Measurements from ENCODE around the gene XPNPEP2. TPM values are rescaled to one million over a fixed set of nuclear protein-coding genes. Genes with fewer than 3 reads are reported as not detected.
"Not testable (repeated sequence)": the region's sequence is repeated elsewhere in the genome, so short reads cannot be mapped to it uniquely, and the experiment has no call there.

The XPNPEP2 gene
- total RNA-seq, 1 experiment from 2014 or later, result not detected

- peaks cover 17% of the 10 kb centered on the region for H3K4me1 ChIP-seq (replicated peaks; ENCODE audit: insufficient read depth)
- TF ChIP-seq CTCF (conservative IDR thresholded peaks at IDR 0.05) (no peak), EZH2 (IDR thresholded peaks at IDR 0.05; ENCODE audit: low read depth) (no peak)
- BruUV-seq (replicated peaks), result no TSS peak
- H3K36me3 ChIP-seq (ENCODE audit: low read depth), result no peaks in the 10 kb centered on the region
- peaks cover 7% of the 10 kb centered on the region; the same call in 1 of the 2 replicates for H3F3A ChIP-seq (ENCODE audit: insufficient read depth, low read depth)
- H3K27me3 ChIP-seq (ENCODE audit: insufficient read depth, low read depth), result peaks cover 5% of the 10 kb centered on the region; the same call in 1 of the 2 replicates
- H3K9me2 ChIP-seq (ENCODE audit: insufficient read depth), result no peaks in the 10 kb centered on the region
- no peaks in the 10 kb centered on the region for H3K79me2 ChIP-seq (ENCODE audit: low read depth)
- H3K27ac ChIP-seq, result no peak overlapping the region
- DNase-seq, result peak in 1 of 2 experiments; percentile 7
- ChIA-PET CTCF (interaction anchor here (0.5 kb wide), 1 partner anchor 81 kb away, joined by 3 read pairs; no protein-coding TSS in a partner anchor), POLR2A (ENCODE audit: unreplicated experiment) (interaction anchor here (0.6 kb wide), 1 partner anchor 215 kb away, joined by 4 read pairs; no protein-coding TSS in a partner anchor)
- intact Hi-C loops (cut with micrococcal nuclease; ENCODE audit: unreplicated experiment), result no loop called here
- H2AFZ ChIP-seq, result 0 out of 2 replicates have a peak overlapping the region, but pooled peaks have one; percentile 1
- H3K4me3 ChIP-seq, result no peak overlapping the region
- H3K9me3 ChIP-seq (ENCODE audit: insufficient read depth, low read depth), result no peaks in the 10 kb centered on the region
- no peaks in the 10 kb centered on the region for H4K20me1 ChIP-seq (ENCODE audit: insufficient read depth)
- peak overlapping the region; percentile 10; the same call in 1 of the 2 replicates for H3K4me2 ChIP-seq
Measured at GRCh38 chrX:129737916-129738315, 863 bp upstream of the XPNPEP2 start.

- peak in 1 of 2 experiments; percentile 25 for DNase-seq
- Histone ChIP-seq H3K9me3 (ENCODE audit: insufficient read depth, low read depth) (no peaks in the 10 kb centered on the region), H3K4me3 (no peak overlapping the region), H3K79me2 (ENCODE audit: low read depth) (no peaks in the 10 kb centered on the region), H3K36me3 (ENCODE audit: low read depth) (no peaks in the 10 kb centered on the region), H3K4me1 (replicated peaks; ENCODE audit: insufficient read depth) (peaks cover 17% of the 10 kb centered on the region), H3F3A (ENCODE audit: insufficient read depth, low read depth) (peaks cover 7% of the 10 kb centered on the region; the same call in 1 of the 2 replicates), H2AFZ (no peak overlapping the region), H4K20me1 (ENCODE audit: insufficient read depth) (no peaks in the 10 kb centered on the region), H3K4me2 (no peak overlapping the region), H3K27me3 (ENCODE audit: insufficient read depth, low read depth) (peaks cover 5% of the 10 kb centered on the region; the same call in 1 of the 2 replicates), H3K27ac (no peak overlapping the region), H3K9me2 (ENCODE audit: insufficient read depth) (no peaks in the 10 kb centered on the region)
- CTCF ChIA-PET, result interaction anchor here (0.6 kb wide), 1 partner anchor 38 kb away, joined by 12 read pairs; no protein-coding TSS in a partner anchor
- intact Hi-C loops (cut with micrococcal nuclease; ENCODE audit: unreplicated experiment), result no loop called here
- no peak for TF ChIP-seq CTCF (conservative IDR thresholded peaks at IDR 0.05)
- no peak for TF ChIP-seq EZH2 (IDR thresholded peaks at IDR 0.05; ENCODE audit: low read depth)
- no TSS peak for BruUV-seq (replicated peaks)
- POLR2A ChIA-PET (ENCODE audit: unreplicated experiment), result interaction anchor here (0.6 kb wide), 1 partner anchor 38 kb away, joined by 6 read pairs; no protein-coding TSS in a partner anchor
Measured at GRCh38 chrX:129739578-129739977, 799 bp downstream of the XPNPEP2 start.

GRCh38 chrX:129741880-129742758, 3.3 kb downstream of the XPNPEP2 start:
- Histone ChIP-seq H3F3A (ENCODE audit: insufficient read depth, low read depth) (peaks cover 7% of the 10 kb centered on the region; the same call in 1 of the 2 replicates), H3K4me3 (no peak overlapping the region), H4K20me1 (ENCODE audit: insufficient read depth) (no peaks in the 10 kb centered on the region), H3K9me2 (ENCODE audit: insufficient read depth) (no peaks in the 10 kb centered on the region), H3K79me2 (ENCODE audit: low read depth) (no peaks in the 10 kb centered on the region), H3K9me3 (ENCODE audit: insufficient read depth, low read depth) (no peaks in the 10 kb centered on the region), H3K36me3 (ENCODE audit: low read depth) (no peaks in the 10 kb centered on the region), H3K27ac (no peak overlapping the region), H3K4me2 (no peak overlapping the region), H2AFZ (no peak overlapping the region), H3K4me1 (replicated peaks; ENCODE audit: insufficient read depth) (peaks cover 17% of the 10 kb centered on the region), H3K27me3 (ENCODE audit: insufficient read depth, low read depth) (no peaks in the 10 kb centered on the region)
- POLR2A ChIA-PET (ENCODE audit: unreplicated experiment), result no interaction called here
- TF ChIP-seq CTCF (conservative IDR thresholded peaks at IDR 0.05), result no peak
- TF ChIP-seq EZH2 (IDR thresholded peaks at IDR 0.05; ENCODE audit: low read depth), result no peak
- no peak for DNase-seq
- BruUV-seq (replicated peaks), result no TSS peak
- CTCF ChIA-PET, result no interaction called here
- intact Hi-C loops (cut with micrococcal nuclease; ENCODE audit: unreplicated experiment), result no loop called here

GRCh38 chrX:129742759-129743152, 4.0 kb downstream of the XPNPEP2 start:
- CTCF ChIA-PET; BruUV-seq (replicated peaks); H3K27me3 ChIP-seq (ENCODE audit: insufficient read depth, low read depth); H3K9me3 ChIP-seq (ENCODE audit: insufficient read depth, low read depth); H3K36me3 ChIP-seq (ENCODE audit: low read depth); POLR2A ChIA-PET (ENCODE audit: unreplicated experiment); DNase-seq; H3K9me2 ChIP-seq (ENCODE audit: insufficient read depth); H3K4me2 ChIP-seq; H4K20me1 ChIP-seq (ENCODE audit: insufficient read depth); H3F3A ChIP-seq (ENCODE audit: insufficient read depth, low read depth); H3K27ac ChIP-seq; H3K4me3 ChIP-seq; H3K79me2 ChIP-seq (ENCODE audit: low read depth); H2AFZ ChIP-seq; intact Hi-C loops (cut with micrococcal nuclease; ENCODE audit: unreplicated experiment): not testable (repeated sequence)
- H3K4me1 ChIP-seq (replicated peaks; ENCODE audit: insufficient read depth), result peaks cover 13% of the 10 kb centered on the region
